Erythroblast (primary cell): Measurements from ENCODE around the gene RNF215.

ENCODE experiments used
- GATA1 ChIP-seq: IDR thresholded peaks from 2 replicates; pipeline ENCODE4 v1.6.1; 2011; ENCODE audit warnings: low read depth, mild to moderate bottlenecking, control low read depth, low read length, moderate library complexity
- POLR2A ChIP-seq: IDR thresholded peaks from 2 replicates; pipeline ENCODE4 v1.6.1; 2011; ENCODE audit warnings: mild to moderate bottlenecking, low read length

DNA sequence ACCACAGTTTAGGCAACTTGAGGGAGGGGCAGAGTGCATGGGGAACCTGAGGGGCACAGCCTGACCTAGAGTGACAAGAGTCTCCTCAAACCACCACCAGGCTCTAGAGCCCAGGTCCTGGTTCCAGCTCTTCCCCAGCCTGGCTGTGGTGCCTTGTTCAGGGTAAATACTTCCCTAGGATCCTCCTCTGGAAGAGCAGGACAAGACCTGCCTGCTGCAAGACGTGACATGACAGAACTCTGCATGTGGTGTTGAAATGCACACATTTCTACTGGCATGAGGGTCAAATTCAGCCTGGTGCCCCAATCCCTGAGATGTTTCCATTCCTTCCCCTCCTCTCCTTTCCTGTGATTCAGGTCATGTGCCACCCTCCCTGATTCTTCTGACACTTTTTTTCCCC is 12.9 kb upstream of the RNF215 start:
- TF ChIP-seq POLR2A (no peak), GATA1 (no peak)
